Suprapubic skin (tissue), 4 donors: ENCODE results near the gene RNF145. TPM values are rescaled to one million over a fixed set of nuclear protein-coding genes. Genes with fewer than 3 reads are reported as not detected.
A peak's percentile ranks its signal among the peaks of the same experiment; 100 is the strongest.

Experiments
- DNase-seq, 2 donors: peaks; one replicate each; pipeline ENCODE4 v3.0.0-alpha.2; 2019; ENCODE audit warnings: low spot score in 2 of 2
- H3K27ac ChIP-seq: fragments of 200-600 bp; sonication (generic); one replicate; pipeline ENCODE4 v1.5.1; 2019
- H3K27me3 ChIP-seq: fragments of 200-600 bp; sonication (generic); one replicate; pipeline ENCODE4 v1.5.1; 2019
- H3K36me3 ChIP-seq: fragments of 200-600 bp; sonication (generic); one replicate; pipeline ENCODE4 v1.5.1; 2019
- H3K4me1 ChIP-seq: fragments of 200-600 bp; sonication (generic); one replicate; pipeline ENCODE4 v1.5.1; 2019
- H3K4me3 ChIP-seq: fragments of 200-600 bp; sonication (generic); one replicate; pipeline ENCODE4 v1.5.1; 2019; ENCODE audit warnings: mild to moderate bottlenecking
- H3K9me3 ChIP-seq: fragments of 200-600 bp; sonication (generic); one replicate; pipeline ENCODE4 v1.5.1; 2019
- EP300 ChIP-seq: sonication (generic); formaldehyde crosslinking; IDR thresholded peaks from one replicate; pipeline ENCODE4 v1.6.1; 2017; ENCODE audit warnings: antibody characterized with exemption
- POLR2A ChIP-seq, 2 donors: fragments of 450-650 bp; IDR thresholded peaks; one replicate each; pipeline ENCODE4 v1.6.1; 2017; ENCODE audit warnings: antibody characterized with exemption in 2 of 2, mild to moderate bottlenecking in 2 of 2, moderate library complexity in 2 of 2
- POLR2AphosphoS5 ChIP-seq, 3 donors: sonication (generic); formaldehyde crosslinking; IDR thresholded peaks; one replicate each; pipeline ENCODE4 v1.6.1; 2017; ENCODE audit warnings: antibody characterized with exemption in 3 of 3
- WGBS: methylation state at CpG from one replicate; pipeline ENCODE4 v1.1.5; 2018; 5-methylcytosine and 5-hydroxymethylcytosine counted together
- total RNA-seq, 4 donors: library from RNA; depleted of rRNA; stranded (reverse); fragments of >200 nt; gene quantifications; one replicate each; pipeline ENCODE4 v1.1.0, GENCODE V29; 2016
- TF ChIP-seq, protein P1 (sequence below), 2 donors: fragments of 200-600 bp in 1 of 2; fragments of 450-650 bp in 1 of 2; sonication (generic) in 1 of 2; IDR thresholded peaks; one replicate each; pipeline ENCODE4 v1.5.1; 2016 to 2019; ENCODE audit warnings: antibody characterized with exemption in 2 of 2, mild to moderate bottlenecking in 1 of 2, moderate library complexity in 1 of 2

RNF145 gene, protein sequence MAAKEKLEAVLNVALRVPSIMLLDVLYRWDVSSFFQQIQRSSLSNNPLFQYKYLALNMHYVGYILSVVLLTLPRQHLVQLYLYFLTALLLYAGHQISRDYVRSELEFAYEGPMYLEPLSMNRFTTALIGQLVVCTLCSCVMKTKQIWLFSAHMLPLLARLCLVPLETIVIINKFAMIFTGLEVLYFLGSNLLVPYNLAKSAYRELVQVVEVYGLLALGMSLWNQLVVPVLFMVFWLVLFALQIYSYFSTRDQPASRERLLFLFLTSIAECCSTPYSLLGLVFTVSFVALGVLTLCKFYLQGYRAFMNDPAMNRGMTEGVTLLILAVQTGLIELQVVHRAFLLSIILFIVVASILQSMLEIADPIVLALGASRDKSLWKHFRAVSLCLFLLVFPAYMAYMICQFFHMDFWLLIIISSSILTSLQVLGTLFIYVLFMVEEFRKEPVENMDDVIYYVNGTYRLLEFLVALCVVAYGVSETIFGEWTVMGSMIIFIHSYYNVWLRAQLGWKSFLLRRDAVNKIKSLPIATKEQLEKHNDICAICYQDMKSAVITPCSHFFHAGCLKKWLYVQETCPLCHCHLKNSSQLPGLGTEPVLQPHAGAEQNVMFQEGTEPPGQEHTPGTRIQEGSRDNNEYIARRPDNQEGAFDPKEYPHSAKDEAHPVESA
- total RNA-seq = 10 to 100 TPM; 37.4 to 57.0 (median 48.2) TPM

DNA sequence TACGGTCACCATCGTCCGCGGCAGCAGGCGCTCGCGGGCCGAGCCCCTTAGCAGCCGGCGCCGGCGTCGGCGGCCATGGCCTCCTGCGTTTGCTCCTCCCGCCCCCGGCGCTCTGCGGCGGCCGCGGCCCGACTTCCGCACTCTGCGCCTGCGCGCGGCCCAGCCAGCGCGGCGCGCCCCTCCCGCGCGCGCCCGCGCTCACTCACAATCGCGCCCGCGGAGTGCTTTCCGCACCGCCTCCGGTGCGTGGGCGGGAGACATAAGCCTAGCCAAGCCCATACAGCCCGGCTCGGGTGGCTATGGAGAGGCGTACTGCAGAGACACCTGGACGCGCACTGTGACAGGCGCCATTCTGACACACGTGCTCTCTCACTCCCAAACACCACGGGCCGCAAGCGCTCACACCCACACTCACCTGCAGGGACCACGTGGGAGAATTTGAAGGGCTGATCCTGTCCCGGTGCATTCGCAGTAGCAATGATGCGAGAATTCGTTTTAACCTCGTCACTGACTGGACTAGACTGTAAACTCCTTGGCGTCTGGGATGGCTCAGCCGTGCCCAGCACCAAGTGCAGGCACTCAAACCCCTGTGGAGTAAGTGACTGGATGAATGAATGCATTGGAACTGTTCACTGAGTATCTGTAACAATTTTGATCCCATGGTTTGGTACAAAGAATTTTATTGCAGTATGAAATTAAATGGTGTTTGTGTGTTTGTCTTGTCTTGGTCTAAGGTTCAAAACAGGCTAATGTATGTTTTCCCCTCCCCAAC lies at the start of gene RNF145:
Gene RNF145 (minus strand): TSS at position 116 of the 772 bp plus-strand sequence. CDS start 5,936 bp downstream, outside the sequence.
- Histone ChIP-seq H3K4me3 (peak within 1 kb of the TSS; percentile 80), H3K9me3 (no peaks in the 10 kb centered on the region), H3K27ac (peak within 1 kb of the TSS; percentile 94), H3K36me3 (no peaks in the 10 kb centered on the region), H3K4me1 (peaks cover 56% of the 10 kb centered on the region), H3K27me3 (no peaks in the 10 kb centered on the region)
- DNase-seq = peak; percentile 87 to 91
- TF ChIP-seq EP300 = no peak
- TF ChIP-seq, protein P1, sequence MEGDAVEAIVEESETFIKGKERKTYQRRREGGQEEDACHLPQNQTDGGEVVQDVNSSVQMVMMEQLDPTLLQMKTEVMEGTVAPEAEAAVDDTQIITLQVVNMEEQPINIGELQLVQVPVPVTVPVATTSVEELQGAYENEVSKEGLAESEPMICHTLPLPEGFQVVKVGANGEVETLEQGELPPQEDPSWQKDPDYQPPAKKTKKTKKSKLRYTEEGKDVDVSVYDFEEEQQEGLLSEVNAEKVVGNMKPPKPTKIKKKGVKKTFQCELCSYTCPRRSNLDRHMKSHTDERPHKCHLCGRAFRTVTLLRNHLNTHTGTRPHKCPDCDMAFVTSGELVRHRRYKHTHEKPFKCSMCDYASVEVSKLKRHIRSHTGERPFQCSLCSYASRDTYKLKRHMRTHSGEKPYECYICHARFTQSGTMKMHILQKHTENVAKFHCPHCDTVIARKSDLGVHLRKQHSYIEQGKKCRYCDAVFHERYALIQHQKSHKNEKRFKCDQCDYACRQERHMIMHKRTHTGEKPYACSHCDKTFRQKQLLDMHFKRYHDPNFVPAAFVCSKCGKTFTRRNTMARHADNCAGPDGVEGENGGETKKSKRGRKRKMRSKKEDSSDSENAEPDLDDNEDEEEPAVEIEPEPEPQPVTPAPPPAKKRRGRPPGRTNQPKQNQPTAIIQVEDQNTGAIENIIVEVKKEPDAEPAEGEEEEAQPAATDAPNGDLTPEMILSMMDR (IDR thresholded peaks at IDR 0.05) = no peak
- peak in 1 of 2 donors; percentile 59 for TF ChIP-seq POLR2A (IDR thresholded peaks at IDR 0.05)
- TF ChIP-seq POLR2AphosphoS5 (IDR thresholded peaks at IDR 0.05) = peak in 2 of 3 donors; percentile 41 to 46
- 2% methylated on average over 6 of the region's 65 CpGs for WGBS

DNA sequence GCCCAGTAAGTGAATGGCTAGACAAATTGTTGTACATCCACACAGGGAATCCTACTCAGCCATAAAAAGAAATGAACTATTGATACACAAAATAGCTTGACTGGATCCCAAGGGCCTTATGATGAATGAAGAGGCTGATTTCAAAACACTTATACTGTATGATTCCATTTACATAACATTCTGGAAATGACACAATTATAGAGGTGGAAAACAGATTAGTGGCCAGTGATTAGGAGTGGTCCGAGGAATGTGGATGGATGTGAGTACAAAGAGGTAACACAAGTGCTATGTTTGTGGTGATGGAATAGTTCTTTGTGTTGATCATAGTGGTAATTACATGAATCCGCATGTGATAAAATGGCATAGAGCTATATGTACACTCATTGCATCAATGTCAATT lies 49.0 kb upstream of the RNF145 start:
- Histone ChIP-seq H3K9me3 (no peaks in the 10 kb centered on the region), H3K27me3 (peaks cover 13% of the 10 kb centered on the region), H3K36me3 (no peaks in the 10 kb centered on the region), H3K4me3 (no peak overlapping the region), H3K4me1 (peaks cover 6% of the 10 kb centered on the region), H3K27ac (no peak overlapping the region)
- WGBS = 96% methylated on average over 2 of the region's 2 CpGs
- no peak for DNase-seq
- no peak for TF ChIP-seq POLR2AphosphoS5 (IDR thresholded peaks at IDR 0.05)
- TF ChIP-seq POLR2A (IDR thresholded peaks at IDR 0.05) = no peak
- TF ChIP-seq EP300 = no peak
- TF ChIP-seq, protein P1 (IDR thresholded peaks at IDR 0.05) = no peak

DNA sequence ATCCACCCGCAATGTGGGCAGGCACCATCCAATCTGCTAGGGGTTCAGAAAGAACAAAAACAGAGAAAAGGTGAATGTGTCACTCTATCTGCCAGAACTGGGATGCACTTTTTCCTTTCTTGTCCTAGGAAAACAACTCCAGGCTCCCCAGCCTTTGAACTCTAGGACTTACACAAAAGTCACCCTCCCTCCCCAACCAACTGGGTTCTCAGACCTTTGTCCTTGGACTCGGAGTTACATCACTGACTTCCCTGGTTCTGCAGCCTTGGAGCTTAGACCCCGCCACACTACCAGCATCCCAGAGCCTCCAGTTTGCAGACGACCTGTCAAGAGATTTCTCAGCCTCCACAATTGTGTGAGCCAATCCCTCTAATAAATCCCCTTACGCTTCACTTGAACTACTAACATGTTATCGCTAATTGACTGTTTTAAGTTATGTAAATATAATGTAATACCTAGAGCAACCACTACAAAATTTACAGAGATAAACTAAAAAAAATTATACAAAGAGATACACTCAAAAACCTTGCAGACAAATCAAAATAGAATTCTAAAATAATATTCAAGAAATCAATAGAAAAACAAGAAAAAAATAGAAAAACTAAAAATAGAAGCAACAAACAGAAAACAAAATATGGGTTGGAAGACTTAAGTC lies 48.4 kb upstream of the RNF145 start:
- H3K9me3 ChIP-seq = no peaks in the 10 kb centered on the region
- 77% methylated on average over 6 of the region's 6 CpGs for WGBS
- no peak overlapping the region for H3K4me3 ChIP-seq
- H3K36me3 ChIP-seq = no peaks in the 10 kb centered on the region
- no peak overlapping the region for H3K27ac ChIP-seq
- DNase-seq = no peak
- H3K4me1 ChIP-seq = peaks cover 6% of the 10 kb centered on the region
- TF ChIP-seq POLR2A (IDR thresholded peaks at IDR 0.05) = no peak
- no peak for TF ChIP-seq POLR2AphosphoS5 (IDR thresholded peaks at IDR 0.05)
- TF ChIP-seq, protein P1 (IDR thresholded peaks at IDR 0.05) = no peak
- TF ChIP-seq EP300 = no peak
- peaks cover 13% of the 10 kb centered on the region for H3K27me3 ChIP-seq

DNA sequence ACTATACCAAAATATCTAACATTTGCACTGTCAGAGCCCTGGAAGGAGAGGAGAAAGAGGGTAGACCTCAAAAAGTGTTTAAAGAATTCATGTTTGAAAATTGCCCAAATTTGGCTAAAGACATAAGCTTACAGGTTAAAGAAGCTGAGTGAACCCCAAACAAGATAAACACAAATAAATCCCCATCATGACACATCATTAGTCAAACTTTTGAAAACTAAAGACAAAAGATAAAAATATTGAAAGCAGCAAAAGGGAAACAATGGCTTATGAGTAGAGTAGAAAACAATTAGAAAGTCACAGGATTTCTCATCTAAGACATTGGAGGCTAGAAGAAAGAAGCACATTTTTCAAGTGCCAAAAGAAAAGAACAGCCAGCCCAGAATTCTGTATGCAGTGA lies 47.7 kb upstream of the RNF145 start:
- Histone ChIP-seq H3K4me1 (no peaks in the 10 kb centered on the region), H3K27ac (no peak overlapping the region), H3K36me3 (no peaks in the 10 kb centered on the region), H3K27me3 (peaks cover 13% of the 10 kb centered on the region), H3K9me3 (no peaks in the 10 kb centered on the region), H3K4me3 (no peak overlapping the region)
- no peak for TF ChIP-seq POLR2A (IDR thresholded peaks at IDR 0.05)
- TF ChIP-seq POLR2AphosphoS5 (IDR thresholded peaks at IDR 0.05) = no peak
- TF ChIP-seq, protein P1 (IDR thresholded peaks at IDR 0.05) = no peak
- no peak for TF ChIP-seq EP300
- DNase-seq = no peak
